GM12892 (cell line): ENCODE measurements around the gene FAM47A. TPM values are rescaled to one million over a fixed set of nuclear protein-coding genes. Genes with fewer than 3 reads are reported as not detected.

Experiments used
- DNase-seq: peaks from one replicate; pipeline ENCODE4 v3.0.0; 2011; ENCODE audit not compliant: insufficient read length
- FAIRE-seq: peaks from 2 replicates; lab custom pipeline; 2011; peaks lifted over from hg19 to GRCh38; lab: Jason Lieb, UNC
- POLR2A ChIP-seq: IDR thresholded peaks from 2 replicates; pipeline ENCODE4 v1.6.1; 2011; ENCODE audit warnings: low read depth, low read length, control low read depth
- POLR2AphosphoS5 ChIP-seq: IDR thresholded peaks from 2 replicates; pipeline ENCODE4 v1.6.1; 2011; ENCODE audit warnings: low read depth, low read length, control low read depth
- TAF1 ChIP-seq: IDR thresholded peaks from 2 replicates; pipeline ENCODE4 v1.6.1; 2011; ENCODE audit warnings: low read depth, mild to moderate bottlenecking, control low read depth, low read length, borderline replicate concordance
- polyA plus RNA-seq: library from polyadenylated mRNA; unstranded; fragments of >200 nt; gene quantifications from one replicate; pipeline ENCODE4 v1.2.1, GENCODE V29; 2012; ENCODE audit warnings: missing spikeins, inconsistent platforms; ENCODE audit not compliant: missing spikeins

The FAM47A gene
- not detected for polyA plus RNA-seq

GRCh38 chrX:34132028-34132427 is at the start of gene FAM47A:
TSS of gene FAM47A (minus strand) at chrX:34132314. CDS start at chrX:34132278, 36 bp downstream.
- TF ChIP-seq POLR2AphosphoS5, result no peak
- no peak for TF ChIP-seq POLR2A
- no peak for TF ChIP-seq TAF1
- DNase-seq, result no peak
- FAIRE-seq, result no peak

DNA sequence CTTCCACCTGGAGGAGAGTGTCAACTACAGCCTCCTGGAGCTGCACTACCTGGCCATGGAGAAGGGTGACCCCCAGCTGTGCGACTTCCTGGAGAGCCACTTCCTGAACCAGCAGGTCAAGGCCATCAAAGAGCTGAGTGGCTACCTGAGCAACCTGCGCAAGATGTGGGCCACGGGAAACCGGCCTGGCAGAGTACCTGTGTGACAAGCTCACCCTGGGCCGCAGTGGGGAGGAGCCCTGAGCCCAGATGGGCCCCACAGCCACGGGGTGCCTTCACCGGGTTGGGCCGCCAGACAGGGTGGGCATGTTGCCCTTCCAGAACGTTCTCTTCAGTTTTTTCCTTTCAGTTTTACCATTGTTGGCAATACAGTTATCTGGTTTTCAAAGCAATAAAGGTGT is 15.2 kb upstream of the FAM47A start:
- DNase-seq (no peak), FAIRE-seq (no peak)
- TF ChIP-seq TAF1 (no peak), POLR2A (no peak), POLR2AphosphoS5 (no peak)

GRCh38 chrX:34146906-34147305 is 14.8 kb upstream of the FAM47A start:
- no peak for TF ChIP-seq TAF1
- TF ChIP-seq POLR2A, result no peak
- TF ChIP-seq POLR2AphosphoS5, result no peak
- no peak for DNase-seq
- FAIRE-seq, result no peak

- DNase-seq, result no peak
- no peak for FAIRE-seq
- TF ChIP-seq TAF1 (no peak), POLR2A (no peak), POLR2AphosphoS5 (no peak)
These were observed 12.1 kb upstream of the FAM47A start for GRCh38 chrX:34144246-34144645.

GRCh38 chrX:34140816-34141215 is 8.7 kb upstream of the FAM47A start:
- FAIRE-seq (no peak), DNase-seq (no peak)
- no peak for TF ChIP-seq POLR2AphosphoS5
- TF ChIP-seq POLR2A, result no peak
- no peak for TF ChIP-seq TAF1

- DNase-seq (no peak), FAIRE-seq (no peak)
- no peak for TF ChIP-seq POLR2AphosphoS5
- no peak for TF ChIP-seq POLR2A
- no peak for TF ChIP-seq TAF1
These were observed 952 bp downstream of the FAM47A start for GRCh38 chrX:34130980-34131744.

- DNase-seq, result no peak
- TF ChIP-seq POLR2A (no peak), TAF1 (no peak), POLR2AphosphoS5 (no peak)
- no peak for FAIRE-seq
These were observed 1.6 kb downstream of the FAM47A start for GRCh38 chrX:34130501-34130900.

GRCh38 chrX:34126011-34126410 is 6.1 kb downstream of the FAM47A start:
- FAIRE-seq (no peak), DNase-seq (no peak)
- TF ChIP-seq POLR2A (no peak), POLR2AphosphoS5 (no peak), TAF1 (no peak)

- FAIRE-seq (no peak), DNase-seq (no peak)
- TF ChIP-seq POLR2A, result no peak
- TF ChIP-seq POLR2AphosphoS5, result no peak
- TF ChIP-seq TAF1, result no peak
These were observed 13.0 kb downstream of the FAM47A start for GRCh38 chrX:34119122-34119521.

DNA sequence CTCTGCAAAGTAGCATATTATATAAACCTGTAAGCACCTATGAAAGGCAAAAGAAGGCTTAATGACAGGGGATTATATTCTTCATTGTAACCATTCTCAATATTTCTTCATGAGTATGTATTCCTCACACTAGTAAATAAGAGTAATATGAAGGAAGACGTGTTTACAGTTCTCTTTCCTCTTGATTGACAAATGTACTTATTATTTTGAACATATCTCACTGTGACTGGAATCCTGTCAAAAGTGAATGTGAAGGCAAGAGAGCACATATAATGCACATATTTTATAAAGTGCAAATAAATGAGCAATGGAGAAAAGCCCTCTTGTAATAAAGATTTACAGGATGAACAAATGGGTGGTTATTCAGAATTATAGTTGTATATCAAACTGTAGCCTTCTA is 19.7 kb downstream of the FAM47A start:
- DNase-seq, result no peak
- TF ChIP-seq POLR2A (no peak), TAF1 (no peak), POLR2AphosphoS5 (no peak)
- FAIRE-seq, result no peak
